ENCODE results near the gene ZNF710.

The ZNF710 gene

GRCh38 chr15:90062462-90062932, 61.4 kb downstream of the ZNF710 start:
- no peak overlapping the region for H2AFZ ChIP-seq (ENCODE audit: low read length)
- H3K9me2 ChIP-seq (replicated peaks; ENCODE audit: low read depth, low read length), result no peaks in the 10 kb centered on the region
- no peaks in the 10 kb centered on the region for H3K9me3 ChIP-seq (ENCODE audit: insufficient read depth, low read depth, low read length)
- TF ChIP-seq, protein P1, sequence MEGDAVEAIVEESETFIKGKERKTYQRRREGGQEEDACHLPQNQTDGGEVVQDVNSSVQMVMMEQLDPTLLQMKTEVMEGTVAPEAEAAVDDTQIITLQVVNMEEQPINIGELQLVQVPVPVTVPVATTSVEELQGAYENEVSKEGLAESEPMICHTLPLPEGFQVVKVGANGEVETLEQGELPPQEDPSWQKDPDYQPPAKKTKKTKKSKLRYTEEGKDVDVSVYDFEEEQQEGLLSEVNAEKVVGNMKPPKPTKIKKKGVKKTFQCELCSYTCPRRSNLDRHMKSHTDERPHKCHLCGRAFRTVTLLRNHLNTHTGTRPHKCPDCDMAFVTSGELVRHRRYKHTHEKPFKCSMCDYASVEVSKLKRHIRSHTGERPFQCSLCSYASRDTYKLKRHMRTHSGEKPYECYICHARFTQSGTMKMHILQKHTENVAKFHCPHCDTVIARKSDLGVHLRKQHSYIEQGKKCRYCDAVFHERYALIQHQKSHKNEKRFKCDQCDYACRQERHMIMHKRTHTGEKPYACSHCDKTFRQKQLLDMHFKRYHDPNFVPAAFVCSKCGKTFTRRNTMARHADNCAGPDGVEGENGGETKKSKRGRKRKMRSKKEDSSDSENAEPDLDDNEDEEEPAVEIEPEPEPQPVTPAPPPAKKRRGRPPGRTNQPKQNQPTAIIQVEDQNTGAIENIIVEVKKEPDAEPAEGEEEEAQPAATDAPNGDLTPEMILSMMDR (conservative IDR thresholded peaks at IDR 0.05; ENCODE audit: low read length), result no peak
- no peak for TF ChIP-seq EZH2phosphoT487 (IDR thresholded peaks at IDR 0.05; ENCODE audit: borderline replicate concordance)
- no peaks in the 10 kb centered on the region for H3F3A ChIP-seq (ENCODE audit: low read depth)
- no peak overlapping the region for H3K9ac ChIP-seq (ENCODE audit: low read depth, low read length, poor library complexity, severe bottlenecking)
- H4K20me1 ChIP-seq (ENCODE audit: insufficient read depth, low read length, poor library complexity, severe bottlenecking), result no peaks in the 10 kb centered on the region
- no peaks in the 10 kb centered on the region; the same call in 1 of the 2 replicates for H3K79me2 ChIP-seq (ENCODE audit: insufficient read depth, low read length)
- H3K4me3 ChIP-seq (ENCODE audit: low read length, poor library complexity, severe bottlenecking), result no peak overlapping the region
- no peak overlapping the region for H3K4me2 ChIP-seq (ENCODE audit: low read depth, low read length, poor library complexity, severe bottlenecking)
- H3K27me3 ChIP-seq (ENCODE audit: insufficient read depth, low read length, poor library complexity, severe bottlenecking), result no peaks in the 10 kb centered on the region
- peaks cover 6% of the 10 kb centered on the region for H3K4me1 ChIP-seq (ENCODE audit: insufficient read depth, low read length, poor library complexity, severe bottlenecking)
- no peaks in the 10 kb centered on the region; the same call in 1 of the 2 replicates for H3K36me3 ChIP-seq (ENCODE audit: insufficient read depth, low read length)

DNA sequence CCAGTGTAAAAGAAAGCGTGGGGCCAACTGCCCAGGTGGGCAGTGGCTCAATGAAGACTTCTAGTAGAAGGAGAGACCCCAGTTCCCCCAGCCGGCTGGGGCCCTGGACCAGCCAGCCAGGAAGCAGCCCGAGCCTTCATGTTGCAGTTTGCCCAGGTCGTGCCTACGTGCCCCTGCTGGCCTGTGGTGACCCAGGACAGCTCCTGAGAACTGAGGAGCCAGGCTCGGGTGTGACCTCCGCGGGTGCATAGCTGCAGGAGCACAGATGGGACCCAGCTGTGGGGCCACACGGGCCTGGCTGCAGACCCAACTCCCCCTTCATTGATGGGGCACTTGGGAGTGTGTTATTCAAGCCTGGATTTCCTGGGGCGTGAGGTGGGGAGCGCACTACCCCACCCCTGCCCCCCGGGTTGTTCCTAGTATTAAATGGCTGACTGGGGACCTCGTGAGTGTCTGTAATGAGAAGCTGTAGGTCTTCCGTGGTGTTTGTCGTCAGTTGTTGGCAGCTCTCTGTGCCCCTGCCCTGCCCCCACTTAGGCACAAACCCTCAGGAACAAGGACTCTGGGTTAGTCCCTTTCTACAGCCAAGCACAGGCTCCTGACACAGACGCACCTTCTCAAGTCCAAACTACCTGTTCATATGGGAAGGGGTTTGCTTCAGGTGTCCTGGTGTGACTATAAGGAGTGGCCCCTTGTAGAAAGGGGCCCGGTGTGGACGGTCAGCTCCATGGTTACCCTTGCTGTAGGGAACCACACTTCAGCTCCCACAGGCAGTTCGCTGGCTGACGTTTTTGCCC, 62.0 kb downstream of the ZNF710 start:
- Histone ChIP-seq H3K36me3 (ENCODE audit: insufficient read depth, low read length) (peaks cover 4% of the 10 kb centered on the region; the same call in 1 of the 2 replicates), H3K4me3 (ENCODE audit: low read length, poor library complexity, severe bottlenecking) (no peak overlapping the region), H3K9me3 (ENCODE audit: insufficient read depth, low read depth, low read length) (no peaks in the 10 kb centered on the region), H3K9ac (ENCODE audit: low read depth, low read length, poor library complexity, severe bottlenecking) (no peak overlapping the region), H3K9me2 (replicated peaks; ENCODE audit: low read depth, low read length) (no peaks in the 10 kb centered on the region), H3K27me3 (ENCODE audit: insufficient read depth, low read length, poor library complexity, severe bottlenecking) (no peaks in the 10 kb centered on the region), H3K4me2 (ENCODE audit: low read depth, low read length, poor library complexity, severe bottlenecking) (no peak overlapping the region), H2AFZ (ENCODE audit: low read length) (no peak overlapping the region), H3F3A (ENCODE audit: low read depth) (no peaks in the 10 kb centered on the region), H3K4me1 (ENCODE audit: insufficient read depth, low read length, poor library complexity, severe bottlenecking) (peaks cover 6% of the 10 kb centered on the region), H3K79me2 (ENCODE audit: insufficient read depth, low read length) (no peaks in the 10 kb centered on the region; the same call in 1 of the 2 replicates), H4K20me1 (ENCODE audit: insufficient read depth, low read length, poor library complexity, severe bottlenecking) (no peaks in the 10 kb centered on the region)
- no peak for TF ChIP-seq EZH2phosphoT487 (IDR thresholded peaks at IDR 0.05; ENCODE audit: borderline replicate concordance)
- TF ChIP-seq, protein P1 (conservative IDR thresholded peaks at IDR 0.05; ENCODE audit: low read length), result no peak

DNA sequence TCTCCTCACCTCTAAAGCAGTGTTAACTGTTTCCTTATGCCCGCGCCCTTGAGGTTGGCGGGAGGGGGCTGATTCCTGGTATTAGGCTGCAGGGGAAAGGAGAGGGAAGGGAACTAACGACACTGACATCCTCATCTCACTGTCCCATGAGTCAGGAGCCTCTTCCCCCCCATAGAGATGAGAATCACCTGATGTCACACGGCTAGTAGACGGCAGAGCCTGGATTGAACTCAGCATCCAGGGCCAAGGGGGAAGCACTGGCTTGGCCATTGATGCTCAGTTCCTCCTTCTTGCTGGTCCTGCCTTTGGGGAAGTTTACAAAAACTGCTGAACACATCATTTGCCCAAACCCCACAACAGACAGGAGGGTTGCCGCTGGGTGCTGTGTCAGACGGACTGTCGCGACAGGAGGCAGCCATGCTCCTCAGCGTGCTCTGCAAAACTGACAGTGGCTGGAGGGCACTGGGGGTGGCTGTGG, 62.7 kb downstream of the ZNF710 start:
- no peak for TF ChIP-seq EZH2phosphoT487 (IDR thresholded peaks at IDR 0.05; ENCODE audit: borderline replicate concordance)
- TF ChIP-seq, protein P1 (conservative IDR thresholded peaks at IDR 0.05; ENCODE audit: low read length), result no peak

More for the DNA sequence above, 62.7 kb downstream of the ZNF710 start:
- no peaks in the 10 kb centered on the region for H3K9me2 ChIP-seq (replicated peaks; ENCODE audit: low read depth, low read length)
- no peaks in the 10 kb centered on the region for H3K27me3 ChIP-seq (ENCODE audit: insufficient read depth, low read length, poor library complexity, severe bottlenecking)
- H3K9ac ChIP-seq (ENCODE audit: low read depth, low read length, poor library complexity, severe bottlenecking), result no peak overlapping the region
- no peaks in the 10 kb centered on the region for H3F3A ChIP-seq (ENCODE audit: low read depth)
- H3K36me3 ChIP-seq (ENCODE audit: insufficient read depth, low read length), result peaks cover 8% of the 10 kb centered on the region; the same call in 1 of the 2 replicates
- no peaks in the 10 kb centered on the region; the same call in 1 of the 2 replicates for H3K79me2 ChIP-seq (ENCODE audit: insufficient read depth, low read length)
- no peak overlapping the region for H3K4me2 ChIP-seq (ENCODE audit: low read depth, low read length, poor library complexity, severe bottlenecking)
- H3K9me3 ChIP-seq (ENCODE audit: insufficient read depth, low read depth, low read length), result no peaks in the 10 kb centered on the region
- H3K4me1 ChIP-seq (ENCODE audit: insufficient read depth, low read length, poor library complexity, severe bottlenecking), result peaks cover 6% of the 10 kb centered on the region
- H3K4me3 ChIP-seq (ENCODE audit: low read length, poor library complexity, severe bottlenecking), result no peak overlapping the region
- H2AFZ ChIP-seq (ENCODE audit: low read length), result no peak overlapping the region
- no peaks in the 10 kb centered on the region for H4K20me1 ChIP-seq (ENCODE audit: insufficient read depth, low read length, poor library complexity, severe bottlenecking)
